Testis (tissue), 2 donors: Measurements from ENCODE around the gene ST8SIA3.

Experiments
- POLR2A ChIP-seq: fragments of 450-650 bp; IDR thresholded peaks from one replicate; pipeline ENCODE4 v1.6.1; 2017; ENCODE audit warnings: antibody characterized with exemption, mild to moderate bottlenecking, moderate library complexity
- TF ChIP-seq, protein P1 (sequence below), 3 experiments: fragments of 450-650 bp in 2 of 3; fragments of 200-600 bp in 1 of 3; sonication (generic) in 1 of 3; IDR thresholded peaks; one replicate each; pipeline ENCODE4 v1.5.1; 2016 to 2019; ENCODE audit warnings: antibody characterized with exemption in 3 of 3, mild to moderate bottlenecking in 2 of 3, moderate library complexity in 1 of 3

DNA sequence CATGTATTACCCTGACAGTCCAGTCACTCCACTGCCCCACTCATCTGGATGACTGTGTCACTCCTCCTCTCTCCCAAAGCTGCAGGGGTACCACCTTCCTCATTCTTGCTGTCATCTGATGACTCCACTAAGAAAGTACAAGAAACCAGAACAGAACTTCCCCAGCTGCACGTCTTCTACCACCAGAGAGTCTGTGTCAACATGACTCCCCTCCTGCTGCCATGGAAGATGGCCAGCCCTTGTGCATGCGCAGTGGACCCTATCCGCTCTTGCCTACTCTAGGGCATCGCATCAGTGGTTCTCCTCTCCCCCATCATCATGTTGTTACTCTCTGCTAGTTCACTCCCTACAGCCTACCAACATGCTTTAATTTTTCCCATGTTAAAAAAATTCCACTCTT, 14.5 kb upstream of the ST8SIA3 start:
- TF ChIP-seq, protein P1, sequence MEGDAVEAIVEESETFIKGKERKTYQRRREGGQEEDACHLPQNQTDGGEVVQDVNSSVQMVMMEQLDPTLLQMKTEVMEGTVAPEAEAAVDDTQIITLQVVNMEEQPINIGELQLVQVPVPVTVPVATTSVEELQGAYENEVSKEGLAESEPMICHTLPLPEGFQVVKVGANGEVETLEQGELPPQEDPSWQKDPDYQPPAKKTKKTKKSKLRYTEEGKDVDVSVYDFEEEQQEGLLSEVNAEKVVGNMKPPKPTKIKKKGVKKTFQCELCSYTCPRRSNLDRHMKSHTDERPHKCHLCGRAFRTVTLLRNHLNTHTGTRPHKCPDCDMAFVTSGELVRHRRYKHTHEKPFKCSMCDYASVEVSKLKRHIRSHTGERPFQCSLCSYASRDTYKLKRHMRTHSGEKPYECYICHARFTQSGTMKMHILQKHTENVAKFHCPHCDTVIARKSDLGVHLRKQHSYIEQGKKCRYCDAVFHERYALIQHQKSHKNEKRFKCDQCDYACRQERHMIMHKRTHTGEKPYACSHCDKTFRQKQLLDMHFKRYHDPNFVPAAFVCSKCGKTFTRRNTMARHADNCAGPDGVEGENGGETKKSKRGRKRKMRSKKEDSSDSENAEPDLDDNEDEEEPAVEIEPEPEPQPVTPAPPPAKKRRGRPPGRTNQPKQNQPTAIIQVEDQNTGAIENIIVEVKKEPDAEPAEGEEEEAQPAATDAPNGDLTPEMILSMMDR (IDR thresholded peaks at IDR 0.05): no peak
- TF ChIP-seq POLR2A: no peak
